ENCODE results near the gene UBXN2A. TPM values are rescaled to one million over a fixed set of nuclear protein-coding genes. Genes with fewer than 3 reads are reported as not detected.

The UBXN2A gene
- total RNA-seq, 1 experiment from 2014 or later, result 19.7 TPM

DNA sequence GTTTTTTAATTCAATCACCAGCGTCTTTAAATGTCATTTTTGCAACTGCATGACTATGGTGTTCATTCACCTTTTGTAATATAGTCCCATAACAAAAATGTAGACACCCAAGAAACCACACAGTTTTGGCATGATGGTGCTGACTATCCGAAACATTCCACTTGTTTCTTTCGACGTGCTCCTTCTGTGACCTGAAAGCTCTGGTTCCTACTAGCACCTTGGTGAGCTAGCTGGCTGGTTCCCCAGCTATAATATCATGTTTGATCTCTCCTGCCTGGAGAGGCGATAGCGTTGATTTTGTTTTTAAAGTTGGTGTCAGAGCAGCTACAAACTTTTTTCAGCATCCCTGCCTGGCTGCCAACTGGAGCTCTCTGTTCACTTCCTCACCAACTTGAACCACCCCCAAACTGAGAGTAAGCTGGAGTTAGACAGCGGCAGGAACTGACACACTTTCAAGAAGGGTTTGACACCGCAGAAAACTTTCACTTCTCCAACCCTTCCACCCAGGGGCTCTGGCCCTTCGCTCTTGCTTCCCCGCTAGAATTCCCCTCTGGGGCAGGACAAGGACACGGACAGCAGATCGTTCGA, 14.5 kb upstream of the UBXN2A start:
- Histone ChIP-seq H2BK120ac (ENCODE audit: low read depth, low read length, poor library complexity, severe bottlenecking) (no peak overlapping the region), H3K23me2 (ENCODE audit: insufficient read length, low read depth, low read length, poor library complexity, severe bottlenecking) (peaks cover 10% of the 10 kb centered on the region), H3K4me1 (ENCODE audit: insufficient read depth, low read length) (no peaks in the 10 kb centered on the region; the same call in 1 of the 2 replicates), H2AFZ (ENCODE audit: low read length) (no peak overlapping the region), H3K4me2 (ENCODE audit: insufficient read depth, insufficient read length, low read length) (peak overlapping the region; percentile 96), H2AK5ac (ENCODE audit: insufficient read length, low read length) (no peak overlapping the region), H2BK12ac (ENCODE audit: insufficient read length, low read depth, low read length) (no peak overlapping the region), H2BK5ac (ENCODE audit: insufficient read length, low read length) (no peak overlapping the region), H3K14ac (ENCODE audit: insufficient read depth, low read length) (peak overlapping the region; percentile 69; the same call in 1 of the 2 replicates), H2BK20ac (ENCODE audit: low read depth, low read length, poor library complexity, severe bottlenecking) (no peak overlapping the region), H3K23ac (ENCODE audit: insufficient read length, low read depth, low read length) (no peak overlapping the region), H3K4ac (ENCODE audit: low read depth, low read length) (no peak overlapping the region), H3K9me3 (ENCODE audit: control insufficient read depth, low read depth, low read length) (no peaks in the 10 kb centered on the region), H3K27me3 (ENCODE audit: insufficient read depth, low read length) (no peaks in the 10 kb centered on the region), H4K5ac (ENCODE audit: insufficient read length, low read depth, low read length) (no peak overlapping the region), H2BK15ac (ENCODE audit: low read depth, low read length) (no peak overlapping the region), H3K79me1 (ENCODE audit: insufficient read depth, low read depth, low read length, poor library complexity, severe bottlenecking) (no peaks in the 10 kb centered on the region), H3K56ac (ENCODE audit: insufficient read length, low read depth, low read length) (no peak overlapping the region), H4K91ac (ENCODE audit: insufficient read length, low read depth, low read length) (no peak overlapping the region), H3K18ac (ENCODE audit: insufficient read length, low read depth, low read length) (no peak overlapping the region), H3K79me2 (ENCODE audit: insufficient read depth, low read length) (peaks cover 12% of the 10 kb centered on the region; the same call in 1 of the 2 replicates), H3T11ph (ENCODE audit: low read length) (no peak overlapping the region), H3K27ac (ENCODE audit: insufficient read length, low read depth, low read length) (no peak overlapping the region), H4K20me1 (ENCODE audit: control insufficient read depth, insufficient read depth, insufficient read length) (no peaks in the 10 kb centered on the region), H4K8ac (replicated peaks; ENCODE audit: insufficient read length, low read depth, low read length) (no peak overlapping the region), H3K9ac (ENCODE audit: extremely low read depth, insufficient read length, low read length) (peak overlapping the region; percentile 96)
- no peak for DNase-seq
- Mint-ChIP-seq H3K4me3 (peak overlapping the region; percentile 96 to 99), H3K27me3 (ENCODE audit: low read depth) (no peaks in the 10 kb centered on the region), H3K4me1 (peaks cover 16 to 20% of the 10 kb centered on the region in 2 experiments), H3K36me3 (ENCODE audit: insufficient read depth in 1 of 3, low read depth in 3 of 3) (peaks cover 0 to 10% (median 3%) of the 10 kb centered on the region in 3 experiments; a peak in 4 of 7 replicates), H3K9me3 (no peaks in the 10 kb centered on the region), H3K27ac (peak overlapping the region in 2 of 3 experiments; percentile 97 to 99; a peak in 6 of 7 replicates)
- WGBS (ENCODE audit: extremely low coverage, insufficient read length, low lambda C conversion rate), result no CpG with 5 or more reads among the region's 13 CpGs
- TF ChIP-seq, protein P1, sequence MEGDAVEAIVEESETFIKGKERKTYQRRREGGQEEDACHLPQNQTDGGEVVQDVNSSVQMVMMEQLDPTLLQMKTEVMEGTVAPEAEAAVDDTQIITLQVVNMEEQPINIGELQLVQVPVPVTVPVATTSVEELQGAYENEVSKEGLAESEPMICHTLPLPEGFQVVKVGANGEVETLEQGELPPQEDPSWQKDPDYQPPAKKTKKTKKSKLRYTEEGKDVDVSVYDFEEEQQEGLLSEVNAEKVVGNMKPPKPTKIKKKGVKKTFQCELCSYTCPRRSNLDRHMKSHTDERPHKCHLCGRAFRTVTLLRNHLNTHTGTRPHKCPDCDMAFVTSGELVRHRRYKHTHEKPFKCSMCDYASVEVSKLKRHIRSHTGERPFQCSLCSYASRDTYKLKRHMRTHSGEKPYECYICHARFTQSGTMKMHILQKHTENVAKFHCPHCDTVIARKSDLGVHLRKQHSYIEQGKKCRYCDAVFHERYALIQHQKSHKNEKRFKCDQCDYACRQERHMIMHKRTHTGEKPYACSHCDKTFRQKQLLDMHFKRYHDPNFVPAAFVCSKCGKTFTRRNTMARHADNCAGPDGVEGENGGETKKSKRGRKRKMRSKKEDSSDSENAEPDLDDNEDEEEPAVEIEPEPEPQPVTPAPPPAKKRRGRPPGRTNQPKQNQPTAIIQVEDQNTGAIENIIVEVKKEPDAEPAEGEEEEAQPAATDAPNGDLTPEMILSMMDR (conservative IDR thresholded peaks at IDR 0.05), result no peak
